HG02973 (cell line): ENCODE results near the gene ROPN1.

ENCODE experiments used
- ATAC-seq: cut with Tn5 transposase; IDR thresholded peaks from one replicate; pipeline ENCODE4 v1.9.1; 2021; ENCODE audit warnings: moderate library complexity; ENCODE audit not compliant: unreplicated experiment

Gene ROPN1

DNA sequence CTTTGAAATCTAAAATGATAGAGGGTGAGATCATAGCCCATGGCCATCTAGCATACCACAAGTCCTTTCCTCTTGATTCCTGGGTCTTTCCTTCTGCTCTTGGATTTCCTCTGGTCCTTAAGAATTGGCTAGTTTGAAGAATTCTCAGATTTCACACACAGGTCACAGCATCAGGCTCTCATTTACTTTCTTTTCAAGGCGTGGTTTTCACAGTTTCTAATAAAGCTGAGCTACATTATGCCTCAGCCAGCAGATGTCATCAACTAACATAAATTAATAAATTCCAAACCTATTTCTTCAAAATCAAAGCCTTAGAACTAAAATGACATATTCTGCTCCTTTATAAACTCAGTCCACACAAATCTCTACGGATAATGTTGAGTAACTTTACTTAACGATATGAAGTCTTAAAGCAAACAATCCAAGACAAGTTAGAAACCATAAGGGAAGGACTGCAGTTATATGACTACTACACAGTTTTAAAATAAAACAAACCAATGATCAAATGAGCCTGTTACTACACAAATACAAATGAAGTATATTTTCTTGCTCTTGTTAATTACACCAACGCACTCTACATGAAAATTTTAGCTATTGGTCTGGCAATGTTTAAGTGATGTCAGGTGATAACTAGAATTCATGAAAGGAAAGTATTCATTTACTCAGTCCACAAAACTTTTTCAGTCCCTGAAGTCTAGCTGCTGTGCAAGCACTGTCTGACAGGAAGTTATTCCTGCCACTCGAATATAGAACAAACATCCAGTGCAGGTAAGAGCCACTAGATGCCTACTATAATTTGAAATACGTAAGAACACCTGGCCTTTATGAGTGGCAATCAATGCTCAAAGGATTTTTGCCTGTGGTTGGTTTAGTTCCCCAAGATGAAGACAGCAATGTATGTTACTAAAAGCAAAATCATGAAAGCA lies 40.1 kb downstream of the ROPN1 start:
- ATAC-seq: no peak

- no peak for ATAC-seq
Measured at GRCh38 chr3:123949641-123950040, 42.3 kb downstream of the ROPN1 start.

DNA sequence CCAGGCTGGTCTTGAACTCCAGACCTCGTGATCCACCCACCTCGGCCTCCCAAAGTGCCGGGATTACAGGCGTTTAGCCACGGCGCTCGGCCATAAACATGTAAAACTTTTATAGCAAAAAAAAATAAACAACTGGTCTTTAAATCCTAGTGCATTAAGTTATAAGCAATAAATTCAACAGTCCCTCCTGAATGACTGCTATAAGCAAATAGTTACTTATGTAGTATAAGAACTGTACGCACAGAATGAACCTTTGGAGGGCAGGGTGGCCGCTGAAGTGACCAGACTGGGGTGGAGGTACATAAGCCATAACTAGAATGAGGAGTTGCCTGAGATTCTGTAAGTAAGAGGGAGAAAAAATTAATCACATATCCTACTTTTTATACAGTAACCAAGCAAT lies 43.5 kb downstream of the ROPN1 start:
- ATAC-seq: no peak

DNA sequence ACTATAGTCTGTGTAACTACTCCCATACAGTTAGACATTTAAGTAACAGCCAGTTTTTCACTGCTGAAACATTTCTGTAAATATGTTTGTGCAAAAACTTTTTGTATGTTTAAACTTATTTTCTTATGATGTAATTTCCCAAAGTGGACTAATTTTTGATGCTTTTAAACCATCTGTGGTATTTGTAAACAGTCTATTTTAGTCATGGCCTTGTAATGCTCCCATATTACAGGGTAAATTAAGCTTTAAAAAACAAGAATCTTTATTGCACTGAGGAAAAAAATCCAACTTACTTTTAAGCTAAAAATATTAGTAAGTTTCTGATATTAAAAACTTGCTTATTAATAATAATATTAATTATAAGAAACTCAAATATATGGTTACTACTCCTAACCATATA lies 44.4 kb downstream of the ROPN1 start:
- ATAC-seq: no peak

- no peak for ATAC-seq
Measured at GRCh38 chr3:123941542-123941941, 50.4 kb downstream of the ROPN1 start.

- ATAC-seq: no peak
Measured at GRCh38 chr3:123941121-123941520, 50.8 kb downstream of the ROPN1 start.

GRCh38 chr3:123939706-123940105 lies 52.2 kb downstream of the ROPN1 start:
- ATAC-seq: no peak

GRCh38 chr3:123936400-123936799 lies 55.5 kb downstream of the ROPN1 start:
- ATAC-seq: no peak

DNA sequence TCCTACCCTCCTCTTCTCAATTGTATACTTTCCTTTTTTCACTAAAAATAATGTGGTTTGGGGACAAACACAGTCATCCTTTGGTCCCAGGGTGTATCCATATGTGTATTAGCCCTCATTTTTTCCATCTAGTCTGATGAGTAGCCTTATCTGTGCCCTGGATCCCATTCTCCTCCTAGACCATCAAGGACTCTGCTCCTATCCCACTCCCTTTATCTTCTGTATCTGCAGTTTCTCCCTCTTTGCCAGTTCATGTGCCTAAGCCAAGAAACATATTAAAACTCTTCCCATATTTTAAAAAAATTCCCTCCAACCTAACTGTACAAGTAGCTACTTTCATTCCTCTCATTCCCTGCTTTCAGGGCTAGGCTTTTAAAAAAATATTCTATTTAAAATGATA lies 56.1 kb downstream of the ROPN1 start:
- no peak for ATAC-seq

DNA sequence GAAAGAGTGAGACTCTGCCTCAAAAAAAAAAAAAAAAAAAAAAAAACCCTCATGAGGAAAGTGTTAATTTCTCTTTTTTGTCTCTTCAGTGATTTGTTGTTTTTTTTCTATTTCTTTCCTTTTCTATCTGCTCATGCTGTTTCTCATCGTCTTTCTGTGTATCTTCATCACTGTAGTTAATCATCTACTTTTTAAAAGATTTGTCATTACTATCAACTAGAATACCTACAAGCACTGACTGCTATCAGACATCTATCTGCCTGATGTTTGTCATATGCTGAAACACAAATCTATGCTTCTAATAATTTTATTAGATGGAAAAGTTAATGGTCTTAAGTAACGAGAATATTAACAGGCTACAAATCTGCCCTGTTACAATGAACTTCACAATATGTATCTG lies 57.7 kb downstream of the ROPN1 start:
- no peak for ATAC-seq

DNA sequence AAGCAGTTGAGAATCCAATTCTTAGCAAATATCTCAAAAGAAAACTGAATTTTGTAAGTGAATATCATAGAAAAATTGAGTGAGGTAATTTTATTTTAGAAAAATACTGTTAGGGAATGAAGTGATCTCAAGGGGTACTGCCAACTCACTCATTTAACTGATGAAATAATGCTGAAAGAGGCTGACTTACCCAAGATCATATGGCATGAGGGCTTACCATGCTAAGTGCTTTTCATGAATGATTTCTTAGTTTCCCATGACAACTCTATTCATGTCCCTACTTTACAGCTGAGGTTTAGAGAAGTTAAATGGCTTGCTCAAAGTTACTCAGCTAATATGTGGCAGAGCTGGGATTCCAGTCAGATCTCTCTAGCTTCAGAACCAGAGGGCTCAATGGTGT lies 61.5 kb downstream of the ROPN1 start:
- no peak for ATAC-seq

DNA sequence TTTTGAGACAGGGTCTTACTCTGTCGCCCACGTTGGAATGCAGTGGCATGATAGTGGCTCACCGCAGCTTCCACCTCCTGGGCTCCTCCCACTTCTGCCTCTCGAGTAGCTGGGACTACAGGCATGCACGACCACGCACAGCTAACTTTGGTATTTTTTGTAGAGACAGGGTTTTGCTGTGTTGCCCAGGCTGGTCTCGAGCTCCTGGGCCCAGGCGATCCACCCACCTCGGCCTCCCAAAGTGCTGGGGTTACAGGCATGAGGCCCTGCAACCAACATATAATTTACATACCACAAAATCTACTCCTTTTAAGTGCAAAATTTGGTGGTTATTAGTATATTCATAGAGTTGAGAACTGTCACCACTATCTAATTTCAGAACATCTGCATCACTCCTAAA lies 62.6 kb downstream of the ROPN1 start:
- no peak for ATAC-seq

GRCh38 chr3:123926396-123926795 lies 65.5 kb downstream of the ROPN1 start:
- no peak for ATAC-seq

GRCh38 chr3:123920868-123921267 lies 71.1 kb downstream of the ROPN1 start:
- no peak for ATAC-seq

- ATAC-seq: no peak
Measured at GRCh38 chr3:123920383-123920782, 71.5 kb downstream of the ROPN1 start.

- no peak for ATAC-seq
Measured at GRCh38 chr3:123919353-123919752, 72.6 kb downstream of the ROPN1 start.
